Muscle layer of duodenum (tissue), 2 donors: ENCODE data around the gene ECM2.

Experiments
- H3K27ac ChIP-seq: one replicate; pipeline ENCODE4 v1.7.0; 2013; ENCODE audit warnings: mild to moderate bottlenecking, low read length
- H3K27me3 ChIP-seq: one replicate; pipeline ENCODE4 v1.7.0; 2013; ENCODE audit warnings: low read depth, mild to moderate bottlenecking, control low read depth, low read length
- H3K36me3 ChIP-seq, 2 donors: one replicate each; pipeline ENCODE4 v1.7.0; 2013; ENCODE audit warnings: low read length in 2 of 2, control low read depth in 1 of 2, mild to moderate bottlenecking in 1 of 2; ENCODE audit not compliant: insufficient read depth in 2 of 2, control insufficient read depth in 1 of 2
- H3K4me1 ChIP-seq, 2 donors: one replicate each; pipeline ENCODE4 v1.7.0; 2013; ENCODE audit warnings: low read length in 2 of 2, mild to moderate bottlenecking in 2 of 2, control low read depth in 1 of 2, moderate library complexity in 1 of 2; ENCODE audit not compliant: insufficient read depth in 2 of 2, control insufficient read depth in 1 of 2
- H3K4me3 ChIP-seq, 2 donors: one replicate each; pipeline ENCODE4 v1.7.0; 2013; ENCODE audit warnings: low read length in 2 of 2, low read depth in 1 of 2, mild to moderate bottlenecking in 1 of 2
- H3K9me3 ChIP-seq, 2 donors: one replicate each; pipeline ENCODE4 v1.7.0; 2013; ENCODE audit warnings: low read length in 2 of 2, control low read depth in 1 of 2, mild to moderate bottlenecking in 1 of 2; ENCODE audit not compliant: control insufficient read depth in 1 of 2
- donor health status: healthy.

ECM2 gene

DNA sequence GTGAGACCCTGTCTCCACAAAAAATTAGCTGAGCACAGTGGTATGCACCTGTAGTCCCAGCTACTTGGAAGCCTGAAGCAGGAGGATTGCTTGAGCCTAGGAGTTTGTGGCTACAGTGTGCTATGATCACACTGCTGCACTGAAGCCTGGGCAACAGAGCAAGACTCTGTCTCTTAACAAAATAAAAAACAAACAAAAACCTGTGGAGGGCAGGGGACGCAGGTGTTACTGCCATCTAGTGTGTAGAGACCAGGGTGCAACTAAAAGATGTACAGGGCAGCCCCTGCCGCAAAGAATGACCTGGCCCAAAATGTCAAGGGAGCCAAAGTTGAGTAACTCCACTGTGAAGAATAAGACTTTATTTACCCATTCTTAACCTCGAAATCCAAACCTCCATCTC is 80.6 kb downstream of the ECM2 start:
- Histone ChIP-seq H3K4me1 (no peaks in the 10 kb centered on the region), H3K36me3 (no peaks in the 10 kb centered on the region), H3K4me3 (no peak overlapping the region), H3K9me3 (no peaks in the 10 kb centered on the region), H3K27ac (no peak overlapping the region), H3K27me3 (no peaks in the 10 kb centered on the region)

- Histone ChIP-seq H3K4me3 (no peak overlapping the region), H3K9me3 (no peaks in the 10 kb centered on the region), H3K27ac (no peak overlapping the region), H3K36me3 (no peaks in the 10 kb centered on the region), H3K27me3 (no peaks in the 10 kb centered on the region), H3K4me1 (no peaks in the 10 kb centered on the region)
These were observed 89.3 kb downstream of the ECM2 start for GRCh38 chr9:92446536-92446935.
